Endothelial cell of umbilical vein (primary cell): ENCODE data around the gene CABLES1. TPM values are rescaled to one million over a fixed set of nuclear protein-coding genes. Genes with fewer than 3 reads are reported as not detected.
A peak's percentile ranks its signal among the peaks of the same experiment; 100 is the strongest.

Experiments used
- BruUV-seq: library from RNA; stranded (reverse); fragments of 400-500 nt; replicated peaks from 2 replicates; lab custom pipeline; 2021; lab: Mats Ljungman, UMichigan
- CTCF ChIA-PET: fragments of 300-600, 350-600 bp; sonication (Branson Sonifier 250); formaldehyde crosslinking; loops from one replicate; lab custom pipeline; 2021; ENCODE audit warnings: antibody characterized with exemption, inconsistent platforms; lab: Charles Lee
- POLR2A ChIA-PET: fragments of 300-600, 350-600 bp; sonication (Branson Sonifier 250); formaldehyde crosslinking; loops from one replicate; lab custom pipeline; 2021; ENCODE audit warnings: antibody characterized with exemption, inconsistent platforms; lab: Charles Lee
- DNase-seq: peaks from one replicate; pipeline ENCODE4 v3.0.0-alpha.2; 2011; ENCODE audit warnings: low read depth, low spot score
- FAIRE-seq: peaks from 2 replicates; lab custom pipeline; 2011; peaks lifted over from hg19 to GRCh38; lab: Jason Lieb, UNC
- H2AFZ ChIP-seq: 2 replicates; pipeline ENCODE4 v1.6.0; 2012; ENCODE audit warnings: low read depth, low read length, control low read depth, inconsistent platforms
- H3K27ac ChIP-seq: 2 replicates; pipeline ENCODE4 v1.5.1; 2011; ENCODE audit warnings: low read depth, mild to moderate bottlenecking, control low read depth, low read length, moderate library complexity; ENCODE audit not compliant: insufficient read depth
- H3K27me3 ChIP-seq, 2 experiments: 2 replicates each; pipeline versions ENCODE4 v1.6.0 to v1.6.1; 2011; ENCODE audit warnings: low read length in 2 of 2, mixed read lengths in 1 of 2; ENCODE audit not compliant: control insufficient read depth in 2 of 2, insufficient read depth in 2 of 2
- H3K36me3 ChIP-seq, 2 experiments: 2 replicates in 1 of 2; 3 replicates in 1 of 2; pipeline ENCODE4 v1.5.1; 2011; ENCODE audit warnings: low read length in 2 of 2, mild to moderate bottlenecking in 1 of 2, moderate library complexity in 1 of 2; ENCODE audit not compliant: control insufficient read depth in 2 of 2, insufficient read depth in 2 of 2; ENCODE audit errors: extremely low read depth in 1 of 2
- H3K4me1 ChIP-seq: 3 replicates; pipeline ENCODE4 v1.5.1; 2011; ENCODE audit warnings: mild to moderate bottlenecking, low read length; ENCODE audit not compliant: control insufficient read depth, insufficient read depth; ENCODE audit errors: extremely low read depth
- H3K4me2 ChIP-seq: 2 replicates; pipeline ENCODE4 v1.6.1; 2011; ENCODE audit warnings: low read length, control low read depth, mixed read lengths; ENCODE audit not compliant: insufficient read depth
- H3K4me3 ChIP-seq, 3 experiments: fragments of 200-600 bp in 1 of 3; sonication (generic), shearing (Covaris generic) in 1 of 3; replicated peaks in 1 of 3; 2 replicates each; pipeline ENCODE4 v1.5.1; 2011 to 2016; ENCODE audit warnings: control low read depth in 3 of 3, low read length in 3 of 3, mild to moderate bottlenecking in 2 of 3, inconsistent platforms in 1 of 3, low read depth in 1 of 3, moderate library complexity in 1 of 3; ENCODE audit not compliant: insufficient read depth in 1 of 3
- H3K79me2 ChIP-seq: 2 replicates; pipeline ENCODE4 v1.6.0; 2012; ENCODE audit warnings: low read length, inconsistent platforms; ENCODE audit not compliant: control insufficient read depth, insufficient read depth
- H3K9ac ChIP-seq: replicated peaks from 2 replicates; pipeline ENCODE3; 2011; ENCODE audit warnings: low read length, control low read depth; ENCODE audit not compliant: insufficient read depth; ENCODE audit errors: extremely low read depth
- H3K9me1 ChIP-seq: replicated peaks from 3 replicates; pipeline ENCODE4 v1.6.0; 2011; ENCODE audit warnings: mild to moderate bottlenecking, low read length; ENCODE audit not compliant: control insufficient read depth, insufficient read depth; ENCODE audit errors: extremely low read depth
- H3K9me3 ChIP-seq: replicated peaks from 2 replicates; pipeline ENCODE4 v1.5.1; 2012; ENCODE audit warnings: low read length, inconsistent platforms; ENCODE audit not compliant: control insufficient read depth, insufficient read depth
- H4K20me1 ChIP-seq: replicated peaks from 2 replicates; pipeline ENCODE3; 2011; ENCODE audit warnings: mild to moderate bottlenecking, low read length; ENCODE audit not compliant: control insufficient read depth, insufficient read depth; ENCODE audit errors: extremely low read depth
- CTCF ChIP-seq, 2 donors: IDR thresholded peaks; 1 replicate in 1 of 2; 2 replicates in 1 of 2; pipeline ENCODE4 v1.5.1; 2011; ENCODE audit warnings: low read length in 2 of 2, mild to moderate bottlenecking in 2 of 2, moderate library complexity in 2 of 2, control low read depth in 1 of 2, inconsistent platforms in 1 of 2, low read depth in 1 of 2; ENCODE audit not compliant: insufficient read depth in 1 of 2; ENCODE audit errors: extremely low read depth in 1 of 2
- EZH2 ChIP-seq: IDR thresholded peaks from 2 replicates; pipeline ENCODE4 v1.6.1; 2012; ENCODE audit warnings: borderline replicate concordance, low read depth, mild to moderate bottlenecking, moderate library complexity, low read length, inconsistent platforms; ENCODE audit not compliant: severe bottlenecking
- FOS ChIP-seq: IDR thresholded peaks from 2 replicates; pipeline ENCODE4 v1.6.1; 2011; ENCODE audit warnings: mild to moderate bottlenecking, low read length, moderate library complexity, borderline replicate concordance; ENCODE audit not compliant: insufficient read depth
- GATA2 ChIP-seq: IDR thresholded peaks from 2 replicates; pipeline ENCODE4 v1.7.0; 2011; ENCODE audit warnings: low read depth, mild to moderate bottlenecking, moderate library complexity, mixed read lengths, low read length; ENCODE audit not compliant: insufficient read length, insufficient read depth
- JUN ChIP-seq: IDR thresholded peaks from 2 replicates; pipeline ENCODE4 v1.6.1; 2011; ENCODE audit warnings: borderline replicate concordance, low read depth; ENCODE audit not compliant: insufficient read length, insufficient read depth
- MAX ChIP-seq: IDR thresholded peaks from 2 replicates; pipeline ENCODE4 v1.6.1; 2011; ENCODE audit not compliant: insufficient read depth, insufficient read length
- MYC ChIP-seq: IDR thresholded peaks from one replicate; pipeline ENCODE4 v1.6.1; 2011; ENCODE audit warnings: mild to moderate bottlenecking, low read depth, low read length
- POLR2A ChIP-seq: IDR thresholded peaks from 2 replicates; pipeline ENCODE4 v1.6.1; 2012; ENCODE audit warnings: low read depth, mild to moderate bottlenecking, control low read depth, low read length
- POLR2AphosphoS5 ChIP-seq: IDR thresholded peaks from 2 replicates; pipeline ENCODE4 v1.6.1; 2012; ENCODE audit warnings: low read depth, mild to moderate bottlenecking, control low read depth, low read length, moderate library complexity; ENCODE audit not compliant: insufficient read depth
- dilution Hi-C: fragments of 300-500 bp; cut with MboI; formaldehyde crosslinking; loops from one replicate; pipeline ENCODE4 v1.15.0; 2019; ENCODE audit warnings: low sequenced_read_pairs; ENCODE audit not compliant: extremely low pct_ligation_motif_present
- intact Hi-C: fragments of 100-400 bp; cut with micrococcal nuclease; formaldehyde crosslinking; loops from one replicate; pipeline ENCODE4 v1.10.0; 2022
- polyA plus RNA-seq, 4 experiments: library from polyadenylated mRNA; depleted of rRNA in 3 of 4; stranded (reverse) in 3 of 4; unstranded in 1 of 4; fragments of >200 nt; gene quantifications; 2 replicates each; pipeline versions ENCODE4 v1.2.1 to v1.2.3, GENCODE V29; 2011 to 2012; ENCODE audit warnings: missing spikeins in 1 of 4
- total RNA-seq: library from RNA; stranded (reverse); gene quantifications from 2 replicates; pipeline ENCODE4 v1.2.3, GENCODE V29; 2021

The CABLES1 gene
- total and polyA plus RNA-seq, 2 donors (not counting 3 experiments of a cell fraction or from before 2014, with no cell fraction given), result 40.2 to 71.1 TPM

GRCh38 chr18:23228102-23229061 lies 93.1 kb downstream of the CABLES1 start:
- Histone ChIP-seq H3K79me2 (no peaks in the 10 kb centered on the region), H3K36me3 (peaks cover 0 to 6% of the 10 kb centered on the region in 2 experiments), H2AFZ (no peak overlapping the region), H3K9ac (peak overlapping the region; percentile 60), H3K27ac (peak overlapping the region; percentile 98), H3K9me1 (no peaks in the 10 kb centered on the region), H3K4me2 (peak overlapping the region; percentile 14), H3K4me1 (peaks cover 68% of the 10 kb centered on the region), H3K9me3 (no peaks in the 10 kb centered on the region), H3K4me3 (no peak overlapping the region), H4K20me1 (no peaks in the 10 kb centered on the region), H3K27me3 (no peaks in the 10 kb centered on the region)
- peak; percentile 31 for FAIRE-seq
- BruUV-seq, result no TSS peak
- DNase-seq, result peak; percentile 65
- CTCF ChIA-PET, result interaction anchor here (0.8 to 5.8 kb wide), 12 partner anchors 8 to 197 kb away, joined by 3 to 42 read pairs (median 4); no protein-coding TSS in a partner anchor
- intact Hi-C loops (no loop called here), dilution Hi-C loops (no loop called here)
- POLR2A ChIA-PET, result no interaction called here
- TF ChIP-seq FOS (no peak), JUN (no peak), GATA2 (peak; percentile 88)

- dilution Hi-C loops, result no loop called here
- TF ChIP-seq EZH2 (no peak), POLR2A (no peak), CTCF (IDR thresholded peaks at IDR 0.05; ENCODE audit: extremely low read depth in 1 of 2, insufficient read depth in 1 of 2, low read depth in 1 of 2, low read length in 2 of 2) (no peak), MAX (no peak), POLR2AphosphoS5 (no peak), JUN (no peak), GATA2 (no peak), MYC (no peak), FOS (no peak)
- no peaks in the 10 kb centered on the region for H4K20me1 ChIP-seq
- no peak overlapping the region for H3K9ac ChIP-seq
- H2AFZ ChIP-seq, result no peak overlapping the region
- H3K4me2 ChIP-seq, result no peak overlapping the region
- FAIRE-seq, result no peak
- H3K4me3 ChIP-seq, result no peak overlapping the region
- H3K4me1 ChIP-seq, result peaks cover 68% of the 10 kb centered on the region
- peak overlapping the region; percentile 98 for H3K27ac ChIP-seq
- no peaks in the 10 kb centered on the region for H3K27me3 ChIP-seq
- no peaks in the 10 kb centered on the region for H3K9me1 ChIP-seq
- ChIA-PET CTCF (interaction anchor here (0.7 to 5.8 kb wide), 4 partner anchors 30 to 182 kb away, joined by 3 to 42 read pairs (median 5); no protein-coding TSS in a partner anchor), POLR2A (interaction anchor here (0.6 kb wide), 1 partner anchor 31 kb away, joined by 3 read pairs; no protein-coding TSS in a partner anchor)
- no peaks in the 10 kb centered on the region for H3K79me2 ChIP-seq
- no peaks in the 10 kb centered on the region for H3K9me3 ChIP-seq
- DNase-seq, result no peak
- BruUV-seq, result no TSS peak
- peaks cover 4 to 11% of the 10 kb centered on the region in 2 experiments for H3K36me3 ChIP-seq
- intact Hi-C loops, result no loop called here
These were observed 94.2 kb downstream of the CABLES1 start for GRCh38 chr18:23229472-23229871.
